Erythroblast (primary cell): ENCODE measurements around the gene ARCN1.

Experiments used
- GATA1 ChIP-seq: IDR thresholded peaks from 2 replicates; pipeline ENCODE4 v1.6.1; 2011; ENCODE audit warnings: low read depth, mild to moderate bottlenecking, control low read depth, low read length, moderate library complexity
- POLR2A ChIP-seq: IDR thresholded peaks from 2 replicates; pipeline ENCODE4 v1.6.1; 2011; ENCODE audit warnings: mild to moderate bottlenecking, low read length

DNA sequence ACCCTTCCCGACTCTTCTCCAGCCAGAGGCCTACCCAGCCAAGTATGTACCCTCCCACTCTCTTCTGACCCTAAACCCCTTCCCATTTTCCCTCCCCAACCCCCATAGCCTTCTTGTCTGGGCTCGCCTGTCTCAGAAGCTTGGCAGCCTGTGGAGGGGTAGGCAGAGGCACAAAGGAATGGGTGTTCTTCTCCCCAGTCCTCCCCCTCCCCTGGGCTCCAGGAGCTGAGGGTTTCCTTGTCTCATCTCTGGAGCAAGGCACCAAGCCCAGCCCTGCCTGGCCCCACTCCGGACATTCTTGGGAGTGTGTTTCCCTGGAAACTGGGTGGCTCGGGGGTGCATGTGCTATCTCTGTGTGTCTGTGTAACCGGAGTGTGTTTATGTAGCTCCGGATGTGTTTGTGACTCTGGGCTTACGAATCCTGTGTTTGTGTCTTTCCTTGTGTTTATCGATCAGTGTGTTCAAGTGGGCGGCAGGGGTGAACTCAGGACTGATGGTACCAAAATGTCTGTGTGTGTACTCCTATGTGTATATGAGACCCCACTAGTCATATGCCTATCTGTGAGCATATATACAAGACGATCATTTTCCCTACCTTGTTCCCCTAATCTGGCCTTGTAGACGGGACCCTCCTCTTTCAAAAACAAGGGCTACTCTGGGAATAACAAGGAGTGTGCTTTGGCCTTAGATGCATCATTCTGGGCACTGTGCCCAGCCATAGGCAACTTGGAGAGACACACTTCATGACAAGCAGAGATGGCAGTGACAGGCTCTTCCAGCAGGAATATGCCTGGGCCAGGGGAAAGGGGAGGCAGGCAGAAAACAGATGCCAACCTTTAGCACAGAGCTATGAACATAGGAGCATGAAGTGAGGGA is 46.1 kb downstream of the ARCN1 start:
- TF ChIP-seq POLR2A (no peak), GATA1 (no peak)
